ENCODE results near the gene CACHD1.
A peak's percentile ranks its signal among the peaks of the same experiment; 100 is the strongest.

DNA sequence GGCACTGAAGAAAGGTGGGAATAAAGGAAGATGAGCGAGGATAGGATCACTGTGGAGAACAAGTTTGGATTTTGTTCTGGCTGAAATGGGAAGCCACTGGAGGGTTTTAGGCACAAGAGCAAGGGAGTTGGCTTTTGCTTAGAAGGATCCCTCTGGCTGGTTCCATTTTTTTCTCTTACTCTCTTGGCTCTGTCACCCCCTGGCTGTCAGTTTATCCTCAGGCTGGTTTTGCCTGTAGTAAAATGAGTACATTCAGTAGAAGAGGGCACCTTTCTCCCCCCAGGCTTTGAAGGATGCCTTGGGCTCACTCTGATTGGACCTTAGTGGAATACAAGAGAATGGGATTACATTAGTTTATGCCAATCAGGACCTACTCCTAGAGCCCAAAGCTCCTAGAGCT lies 17.1 kb downstream of the CACHD1 start:
- TF ChIP-seq, protein P1, sequence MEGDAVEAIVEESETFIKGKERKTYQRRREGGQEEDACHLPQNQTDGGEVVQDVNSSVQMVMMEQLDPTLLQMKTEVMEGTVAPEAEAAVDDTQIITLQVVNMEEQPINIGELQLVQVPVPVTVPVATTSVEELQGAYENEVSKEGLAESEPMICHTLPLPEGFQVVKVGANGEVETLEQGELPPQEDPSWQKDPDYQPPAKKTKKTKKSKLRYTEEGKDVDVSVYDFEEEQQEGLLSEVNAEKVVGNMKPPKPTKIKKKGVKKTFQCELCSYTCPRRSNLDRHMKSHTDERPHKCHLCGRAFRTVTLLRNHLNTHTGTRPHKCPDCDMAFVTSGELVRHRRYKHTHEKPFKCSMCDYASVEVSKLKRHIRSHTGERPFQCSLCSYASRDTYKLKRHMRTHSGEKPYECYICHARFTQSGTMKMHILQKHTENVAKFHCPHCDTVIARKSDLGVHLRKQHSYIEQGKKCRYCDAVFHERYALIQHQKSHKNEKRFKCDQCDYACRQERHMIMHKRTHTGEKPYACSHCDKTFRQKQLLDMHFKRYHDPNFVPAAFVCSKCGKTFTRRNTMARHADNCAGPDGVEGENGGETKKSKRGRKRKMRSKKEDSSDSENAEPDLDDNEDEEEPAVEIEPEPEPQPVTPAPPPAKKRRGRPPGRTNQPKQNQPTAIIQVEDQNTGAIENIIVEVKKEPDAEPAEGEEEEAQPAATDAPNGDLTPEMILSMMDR (IDR thresholded peaks at IDR 0.05) = peak in 3 of 7 experiments; percentile 15 to 32 (median 29)
- TF ChIP-seq POLR2A (IDR thresholded peaks at IDR 0.05) = no peak

Measured in body of pancreas (tissue), 4 donors.